HCT116 (cell line): ENCODE measurements around the gene TMEM41A. TPM values are rescaled to one million over a fixed set of nuclear protein-coding genes. Genes with fewer than 3 reads are reported as not detected.

Experiments
- ATAC-seq: fragments of 200-7000 bp; cut with Tn5 transposase; 2 replicates; pipeline ENCODE4 v1.9.1; 2020; ENCODE audit warnings: mild to moderate bottlenecking, moderate library complexity
- BruUV-seq: library from RNA; stranded (reverse); fragments of 400-500 nt; replicated peaks from 2 replicates; lab custom pipeline; 2021; lab: Mats Ljungman, UMichigan
- CTCF ChIA-PET: fragments of 300-600 bp; sonication (Branson Sonifier 250); formaldehyde crosslinking; loops from one replicate; lab custom pipeline; 2021; ENCODE audit warnings: antibody characterized with exemption; lab: Charles Lee
- POLR2A ChIA-PET: fragments of 300-600, 350-600 bp; sonication (Branson Sonifier 250); formaldehyde crosslinking; loops from one replicate; lab custom pipeline; 2021; ENCODE audit warnings: antibody characterized with exemption; lab: Charles Lee
- RAD21 ChIA-PET, 2 experiments: fragments of 300-600 bp; sonication (Branson Sonifier 250); formaldehyde crosslinking; loops; one replicate each; lab custom pipeline; 2023; ENCODE audit warnings: low total read pairs in 2 of 2; ENCODE audit not compliant: uncharacterized antibody in 2 of 2, unreplicated experiment in 2 of 2, low non-redundant PET in 1 of 2; lab: Charles Lee
- DNase-seq: peaks from one replicate; pipeline ENCODE4 v3.0.0-alpha.2; 2010; ENCODE audit warnings: low read depth, low spot score
- H2AFZ ChIP-seq: fragments of 200-600 bp; shearing (Covaris generic), sonication (generic); 2 replicates; pipeline ENCODE4 v1.6.1; 2017; ENCODE audit warnings: low read depth, mixed run types, mixed read lengths, antibody characterized with exemption, low read length; ENCODE audit not compliant: poor library complexity, severe bottlenecking
- H3K27ac ChIP-seq: 2 replicates; pipeline ENCODE4 v1.5.1; 2012; ENCODE audit warnings: low read depth, low read length
- H3K27me3 ChIP-seq: fragments of 200-600 bp; sonication (generic); 2 replicates; pipeline ENCODE4 v1.6.1; 2016; ENCODE audit warnings: mixed run types, low read length, mixed read lengths; ENCODE audit not compliant: insufficient read depth
- H3K36me3 ChIP-seq, 2 experiments: fragments of 200-500 bp in 1 of 2; fragments of 200-600 bp in 1 of 2; sonication (Bioruptor generic) in 1 of 2; sonication (generic) in 1 of 2; 2 replicates each; pipeline versions ENCODE4 v1.5.1 to v1.6.1; 2014 to 2016; ENCODE audit warnings: low read length in 2 of 2, inconsistent platforms in 1 of 2, mixed read lengths in 1 of 2, mixed run types in 1 of 2; ENCODE audit not compliant: insufficient read depth in 2 of 2, control insufficient read depth in 1 of 2
- H3K4me1 ChIP-seq, 2 experiments: fragments of 200-600 bp in 1 of 2; sonication (generic) in 1 of 2; 2 replicates each; pipeline versions ENCODE4 v1.5.1 to v1.6.1; 2012 to 2017; ENCODE audit warnings: low read length in 2 of 2, inconsistent platforms in 1 of 2, mild to moderate bottlenecking in 1 of 2, mixed read lengths in 1 of 2, mixed run types in 1 of 2, moderate library complexity in 1 of 2; ENCODE audit not compliant: insufficient read depth in 2 of 2, control insufficient read depth in 1 of 2
- H3K4me2 ChIP-seq: fragments of 200-600 bp; sonication (generic); 2 replicates; pipeline ENCODE4 v1.6.1; 2017; ENCODE audit warnings: mixed run types, low read length, mixed read lengths
- H3K4me3 ChIP-seq, 2 experiments: fragments of 200-600 bp in 1 of 2; sonication (generic) in 1 of 2; replicated peaks in 1 of 2; 2 replicates each; pipeline ENCODE4 v1.5.1; 2011 to 2016; ENCODE audit warnings: low read length in 2 of 2, control low read depth in 1 of 2, low read depth in 1 of 2, mild to moderate bottlenecking in 1 of 2, mixed read lengths in 1 of 2, mixed run types in 1 of 2
- H3K79me2 ChIP-seq: fragments of 200-600 bp; sonication (generic); 2 replicates; pipeline ENCODE4 v1.6.1; 2017; ENCODE audit warnings: mild to moderate bottlenecking, mixed run types, low read length, moderate library complexity, mixed read lengths; ENCODE audit not compliant: insufficient read depth
- H3K9ac ChIP-seq: fragments of 200-600 bp; sonication (generic); 2 replicates; pipeline ENCODE4 v1.6.1; 2016; ENCODE audit warnings: low read length, mixed read lengths
- H3K9me2 ChIP-seq: fragments of 200-600 bp; sonication (generic), shearing (Covaris generic); 2 replicates; pipeline ENCODE4 v1.6.1; 2017; ENCODE audit warnings: mixed run types, mild to moderate bottlenecking, moderate library complexity; ENCODE audit not compliant: insufficient read depth
- H3K9me3 ChIP-seq, 2 experiments: fragments of 200-500 bp in 1 of 2; fragments of 200-600 bp in 1 of 2; sonication (Bioruptor generic) in 1 of 2; sonication (generic) in 1 of 2; 2 replicates each; pipeline ENCODE4 v1.6.1; 2014 to 2017; ENCODE audit warnings: low read length in 2 of 2, mixed read lengths in 2 of 2, inconsistent platforms in 1 of 2, low read depth in 1 of 2, mild to moderate bottlenecking in 1 of 2, mixed run types in 1 of 2, moderate library complexity in 1 of 2; ENCODE audit not compliant: control insufficient read depth in 1 of 2, insufficient read depth in 1 of 2
- H4K20me1 ChIP-seq: fragments of 200-600 bp; sonication (generic), shearing (Covaris generic); 2 replicates; pipeline ENCODE4 v1.6.1; 2017; ENCODE audit warnings: mixed run types, mild to moderate bottlenecking, moderate library complexity; ENCODE audit not compliant: insufficient read depth
- ATF3 ChIP-seq: IDR thresholded peaks from 2 replicates; pipeline ENCODE4 v1.6.1; 2012
- CBX3 ChIP-seq: IDR thresholded peaks from 2 replicates; pipeline ENCODE4 v1.6.1; 2012; ENCODE audit warnings: low read depth
- CTCF ChIP-seq, 3 experiments: fragments of 200-600 bp in 1 of 3; sonication (generic) in 1 of 3; IDR thresholded peaks in 2 of 3; conservative IDR thresholded peaks in 1 of 3; 2 replicates each; pipeline ENCODE4 v1.5.1; 2012 to 2017; ENCODE audit warnings: low read depth in 2 of 3, low read length in 2 of 3, antibody characterized with exemption in 1 of 3, borderline replicate concordance in 1 of 3, control low read depth in 1 of 3, mild to moderate bottlenecking in 1 of 3, mixed read lengths in 1 of 3, mixed run types in 1 of 3, moderate library complexity in 1 of 3; ENCODE audit not compliant: insufficient read depth in 1 of 3
- EZH2 ChIP-seq: fragments of 200-600 bp; sonication (generic); IDR thresholded peaks from 2 replicates; pipeline ENCODE4 v1.6.1; 2017; ENCODE audit warnings: antibody characterized with exemption, mixed run types
- EZH2phosphoT487 ChIP-seq: fragments of 200-600 bp; IDR thresholded peaks from 2 replicates; pipeline ENCODE4 v1.6.1; 2018; ENCODE audit warnings: antibody characterized with exemption, borderline replicate concordance
- FOSL1 ChIP-seq: IDR thresholded peaks from 2 replicates; pipeline ENCODE4 v1.6.1; 2012; ENCODE audit warnings: low read depth
- JUND ChIP-seq: IDR thresholded peaks from 2 replicates; pipeline ENCODE4 v1.6.1; 2012
- MAX ChIP-seq: IDR thresholded peaks from 2 replicates; pipeline ENCODE4 v1.6.1; 2012
- POLR2AphosphoS5 ChIP-seq: IDR thresholded peaks from 2 replicates; pipeline ENCODE4 v1.6.1; 2011; ENCODE audit warnings: mild to moderate bottlenecking, low read depth, low read length, moderate library complexity
- RAD21 ChIP-seq: IDR thresholded peaks from 2 replicates; pipeline ENCODE4 v1.6.1; 2012; ENCODE audit warnings: low read depth, mild to moderate bottlenecking
- SP1 ChIP-seq: IDR thresholded peaks from 2 replicates; pipeline ENCODE4 v1.6.1; 2012; ENCODE audit warnings: low read depth
- SRF ChIP-seq: IDR thresholded peaks from 2 replicates; pipeline ENCODE4 v1.6.1; 2012; ENCODE audit warnings: low read depth
- TCF7L2 ChIP-seq: IDR thresholded peaks from 2 replicates; pipeline ENCODE4 v1.7.0; 2011; ENCODE audit warnings: borderline replicate concordance, inconsistent platforms; ENCODE audit not compliant: insufficient read depth, insufficient read length; ENCODE audit errors: extremely low read depth
- ZBTB33 ChIP-seq: IDR thresholded peaks from 2 replicates; pipeline ENCODE4 v1.6.1; 2011; ENCODE audit warnings: mild to moderate bottlenecking, low read length, moderate library complexity; ENCODE audit not compliant: insufficient replicate concordance; ENCODE audit errors: extremely low read depth
- ZFX ChIP-seq: fragments of 450-650 bp; IDR thresholded peaks from 2 replicates; pipeline ENCODE4 v1.6.1; 2017
- intact Hi-C: fragments of 100-400 bp; cut with micrococcal nuclease; formaldehyde crosslinking; loops from 2 replicates; pipeline ENCODE4 v1.10.0; 2022
- total RNA-seq: library from RNA; stranded (reverse); gene quantifications from one replicate; pipeline ENCODE4 v1.2.1, GENCODE V29; 2021; ENCODE audit not compliant: unreplicated experiment

The TMEM41A gene
- total RNA-seq, 1 experiment from 2014 or later = 25.4 TPM

- no peaks in the 10 kb centered on the region for H3K9me3 ChIP-seq
- no peaks in the 10 kb centered on the region for H4K20me1 ChIP-seq
- no peak overlapping the region for H3K27ac ChIP-seq
- no TSS peak for BruUV-seq
- no peak for TF ChIP-seq ZFX
- TF ChIP-seq MAX = no peak
- no peak for TF ChIP-seq CBX3
- TF ChIP-seq EZH2 = no peak
- TF ChIP-seq JUND = no peak
- no peak for TF ChIP-seq ATF3
- no peak for TF ChIP-seq TCF7L2
- no peak for TF ChIP-seq FOSL1
- TF ChIP-seq SRF = no peak
- TF ChIP-seq RAD21 = no peak
- no peak for TF ChIP-seq POLR2AphosphoS5
- no peak for TF ChIP-seq SP1
- TF ChIP-seq ZBTB33 = no peak
- no peak for TF ChIP-seq CTCF (IDR thresholded peaks at IDR 0.05 in 2 of 3, conservative IDR thresholded peaks at IDR 0.05 in 1 of 3; ENCODE audit: borderline replicate concordance in 1 of 3, insufficient read depth in 1 of 3, low read depth in 2 of 3, low read length in 2 of 3)
- TF ChIP-seq EZH2phosphoT487 = no peak
- TF ChIP-seq, all 23 proteins: peak for 0
- intact Hi-C loops = no loop called here
- Histone ChIP-seq H3K4me2 (no peak overlapping the region), H3K4me3 (no peak overlapping the region), H3K9me2 (no peaks in the 10 kb centered on the region), H3K36me3 (no peaks in the 10 kb centered on the region), H3K27me3 (no peaks in the 10 kb centered on the region), H3K79me2 (peaks cover 8% of the 10 kb centered on the region), H3K4me1 (peaks cover 13 to 19% of the 10 kb centered on the region in 2 experiments), H2AFZ (no peak overlapping the region), H3K9ac (no peak overlapping the region)
- POLR2A ChIA-PET = no interaction called here
- CTCF ChIA-PET = no interaction called here
- DNase-seq (no peak), ATAC-seq (no peak)
- RAD21 ChIA-PET = no interaction called here
These were observed 4.2 kb upstream of the TMEM41A start for GRCh38 chr3:185502987-185503386.
